ENCODE data around the gene EYA2. TPM values are rescaled to one million over a fixed set of nuclear protein-coding genes. Genes with fewer than 3 reads are reported as not detected.

The EYA2 gene
- total and polyA plus RNA-seq, 2 of the 4 experiments (the other 2 are of a cell fraction) = 2.3 to 5.4 TPM

DNA sequence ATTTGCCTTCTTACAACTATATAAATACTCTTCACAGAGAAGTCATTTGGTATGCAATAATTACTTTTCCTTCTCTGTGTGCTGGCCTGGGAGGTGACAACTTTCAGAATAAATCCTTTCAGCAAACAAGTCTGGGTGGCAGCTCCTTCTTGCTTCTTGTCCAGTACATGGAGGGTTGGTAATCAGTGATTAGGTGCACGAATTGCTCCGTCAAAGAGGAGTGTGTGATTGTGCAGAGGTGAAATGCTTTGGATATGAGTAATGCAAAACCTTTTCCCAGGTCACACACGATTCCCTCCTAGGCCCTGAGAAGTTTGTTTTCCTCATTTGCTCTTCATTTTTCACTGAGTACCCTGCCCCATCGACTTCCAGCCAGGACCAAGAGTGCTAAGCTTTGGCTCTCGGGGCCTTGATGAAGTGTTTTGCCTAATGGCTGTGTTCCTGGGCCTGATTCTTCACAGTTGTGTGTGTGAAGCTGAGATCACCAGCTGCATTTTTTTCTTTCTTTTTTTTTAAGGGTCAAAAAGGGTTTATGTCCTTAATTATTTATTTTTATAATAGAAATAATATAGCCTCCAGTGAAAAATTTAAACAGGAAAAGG is 245.4 kb downstream of the EYA2 start:
- no peaks in the 10 kb centered on the region for H3K27me3 ChIP-seq (ENCODE audit: control insufficient read depth, insufficient read depth, low read length)
- no peak for TF ChIP-seq MAFK (IDR thresholded peaks at IDR 0.05; ENCODE audit: low read depth, low read length)
- TF ChIP-seq, protein P1, sequence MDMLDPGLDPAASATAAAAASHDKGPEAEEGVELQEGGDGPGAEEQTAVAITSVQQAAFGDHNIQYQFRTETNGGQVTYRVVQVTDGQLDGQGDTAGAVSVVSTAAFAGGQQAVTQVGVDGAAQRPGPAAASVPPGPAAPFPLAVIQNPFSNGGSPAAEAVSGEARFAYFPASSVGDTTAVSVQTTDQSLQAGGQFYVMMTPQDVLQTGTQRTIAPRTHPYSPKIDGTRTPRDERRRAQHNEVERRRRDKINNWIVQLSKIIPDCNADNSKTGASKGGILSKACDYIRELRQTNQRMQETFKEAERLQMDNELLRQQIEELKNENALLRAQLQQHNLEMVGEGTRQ (IDR thresholded peaks at IDR 0.05; ENCODE audit: low read depth, low read length) = no peak
- TF ChIP-seq, protein P2, sequence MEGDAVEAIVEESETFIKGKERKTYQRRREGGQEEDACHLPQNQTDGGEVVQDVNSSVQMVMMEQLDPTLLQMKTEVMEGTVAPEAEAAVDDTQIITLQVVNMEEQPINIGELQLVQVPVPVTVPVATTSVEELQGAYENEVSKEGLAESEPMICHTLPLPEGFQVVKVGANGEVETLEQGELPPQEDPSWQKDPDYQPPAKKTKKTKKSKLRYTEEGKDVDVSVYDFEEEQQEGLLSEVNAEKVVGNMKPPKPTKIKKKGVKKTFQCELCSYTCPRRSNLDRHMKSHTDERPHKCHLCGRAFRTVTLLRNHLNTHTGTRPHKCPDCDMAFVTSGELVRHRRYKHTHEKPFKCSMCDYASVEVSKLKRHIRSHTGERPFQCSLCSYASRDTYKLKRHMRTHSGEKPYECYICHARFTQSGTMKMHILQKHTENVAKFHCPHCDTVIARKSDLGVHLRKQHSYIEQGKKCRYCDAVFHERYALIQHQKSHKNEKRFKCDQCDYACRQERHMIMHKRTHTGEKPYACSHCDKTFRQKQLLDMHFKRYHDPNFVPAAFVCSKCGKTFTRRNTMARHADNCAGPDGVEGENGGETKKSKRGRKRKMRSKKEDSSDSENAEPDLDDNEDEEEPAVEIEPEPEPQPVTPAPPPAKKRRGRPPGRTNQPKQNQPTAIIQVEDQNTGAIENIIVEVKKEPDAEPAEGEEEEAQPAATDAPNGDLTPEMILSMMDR (conservative IDR thresholded peaks at IDR 0.05; ENCODE audit: low read depth, low read length) = no peak
- TF ChIP-seq NFE2L2 (IDR thresholded peaks at IDR 0.05; ENCODE audit: low read depth, low read length) = no peak
- TF ChIP-seq MXI1 (IDR thresholded peaks at IDR 0.05; ENCODE audit: borderline replicate concordance, low read depth, low read length) = no peak
- no peak for TF ChIP-seq POLR2A (IDR thresholded peaks at IDR 0.05; ENCODE audit: low read depth, low read length)
- TF ChIP-seq SMC3 (IDR thresholded peaks at IDR 0.05; ENCODE audit: low read depth, low read length) = no peak
- TF ChIP-seq RFX5 (IDR thresholded peaks at IDR 0.05; ENCODE audit: low read depth, low read length) = no peak
- TF ChIP-seq BHLHE40 (IDR thresholded peaks at IDR 0.05; ENCODE audit: low read depth, low read length) = no peak
- no peak for TF ChIP-seq RCOR1 (IDR thresholded peaks at IDR 0.05; ENCODE audit: insufficient replicate concordance, low read length)
- no peak overlapping the region for H3K4me3 ChIP-seq (ENCODE audit: insufficient read depth, low read depth, low read length)
- H2BK15ac ChIP-seq (ENCODE audit: low read depth, low read length) = no peak overlapping the region
- 0 out of 4 replicates have a peak, but pooled peaks cover 0 to 3% of the 10 kb centered on the region in 2 experiments for H3K79me1 ChIP-seq (ENCODE audit: low read depth in 1 of 2, low read length in 2 of 2)
- in situ Hi-C loops (cut with MboI; ENCODE audit: low sequenced_read_pairs) = no loop called here
- H3K36me3 ChIP-seq (ENCODE audit: control insufficient read depth, insufficient read depth, low read length) = no peaks in the 10 kb centered on the region
- DNase-seq = no peak
- H3K9me1 ChIP-seq (ENCODE audit: insufficient read depth, low read length) = peaks cover 17% of the 10 kb centered on the region; the same call in 1 of the 2 replicates
- CTCF ChIA-PET = interaction anchor here (0.6 kb wide), 1 partner anchor 323 kb away, joined by 3 read pairs; no protein-coding TSS in a partner anchor
- peak overlapping the region; percentile 76 for H2BK120ac ChIP-seq (ENCODE audit: low read depth, low read length)
- H3K56ac ChIP-seq (ENCODE audit: extremely low read depth, insufficient read depth, low read length) = peak overlapping the region; percentile 29; the same call in 1 of the 2 replicates
- no peak overlapping the region for H2BK5ac ChIP-seq (ENCODE audit: low read depth, low read length, poor library complexity, severe bottlenecking)
- no peak for ATAC-seq (ENCODE audit: low read depth)
- peak overlapping the region; percentile 92 for H4K5ac ChIP-seq (ENCODE audit: low read depth, low read length)
- peak overlapping the region; percentile 60 for H3K4ac ChIP-seq (ENCODE audit: low read depth, low read length)
- intact Hi-C loops (cut with micrococcal nuclease) = no loop called here
- peak overlapping the region; percentile 81 for H2AFZ ChIP-seq (replicated peaks; ENCODE audit: low read length, poor library complexity)
- peaks cover 5% of the 10 kb centered on the region for H3K9me3 ChIP-seq (ENCODE audit: control insufficient read depth, insufficient read depth, low read length)
- peak overlapping the region; percentile 49 for H3K23ac ChIP-seq (ENCODE audit: low read depth, low read length)
- H3K18ac ChIP-seq (ENCODE audit: low read depth, low read length) = no peak overlapping the region
- no peak overlapping the region for H3K9ac ChIP-seq (ENCODE audit: low read depth, low read length)
- peak overlapping the region; percentile 33 for H2AK9ac ChIP-seq (replicated peaks; ENCODE audit: low read depth, low read length, poor library complexity)
- dilution Hi-C loops (cut with HindIII; ENCODE audit: low sequenced_read_pairs, unreplicated experiment) = no loop called here
- H4K91ac ChIP-seq (ENCODE audit: insufficient read depth, low read depth, low read length) = peak overlapping the region; percentile 48; the same call in 1 of the 2 replicates
- BruUV-seq (replicated peaks) = no TSS peak
- no peaks in the 10 kb centered on the region for H4K20me1 ChIP-seq (ENCODE audit: insufficient read depth, low read length)
- H4K8ac ChIP-seq (ENCODE audit: low read depth in 2 of 2, low read length in 2 of 2) = peak overlapping the region in 1 of 2 experiments; percentile 20; a peak in 2 of 4 replicates
- peak overlapping the region; percentile 68 for H3K14ac ChIP-seq (replicated peaks; ENCODE audit: low read depth, low read length)
- peak overlapping the region; percentile 61; the same call in 1 of the 2 replicates for H2AK5ac ChIP-seq (ENCODE audit: low read depth, low read length)
- H2BK20ac ChIP-seq (ENCODE audit: low read depth, low read length) = peak overlapping the region; percentile 26
- WGBS, 2 experiments (ENCODE audit: extremely low coverage in 2 of 2, insufficient read length in 1 of 2) = no CpG with 5 or more reads among the region's 5 CpGs
- POLR2A ChIA-PET (ENCODE audit: unreplicated experiment) = no interaction called here
- no peak overlapping the region for H3K27ac ChIP-seq (ENCODE audit: insufficient read depth, low read length)
- no peak overlapping the region for H3K4me2 ChIP-seq (ENCODE audit: low read depth, low read length)
- H3K4me1 ChIP-seq (ENCODE audit: control insufficient read depth, insufficient read depth, low read length) = peaks cover 11% of the 10 kb centered on the region

Data from IMR-90 (cell line).